Retinal pigment epithelial cell (primary cell): ENCODE results near the gene RERE.
"Not testable (repeated sequence)": the region's sequence is repeated elsewhere in the genome, so short reads cannot be mapped to it uniquely, and the experiment has no call there.

Experiments
- DNase-seq: peaks from one replicate; pipeline ENCODE4 v3.0.0-alpha.2; 2010; ENCODE audit warnings: low read depth
- H3K4me3 ChIP-seq: 2 replicates; pipeline ENCODE4 v1.5.1; 2011; ENCODE audit warnings: mild to moderate bottlenecking, low read length, control low read depth, moderate library complexity
- CTCF ChIP-seq: conservative IDR thresholded peaks from 2 replicates; pipeline ENCODE4 v1.5.1; 2011; ENCODE audit warnings: low read depth, low read length, control low read depth, inconsistent platforms

RERE gene

GRCh38 chr1:8789314-8790214, 27.9 kb downstream of the RERE start:
- no peak for TF ChIP-seq CTCF
- no peak for DNase-seq
- H3K4me3 ChIP-seq: no peak overlapping the region

GRCh38 chr1:8787218-8787617, 30.2 kb downstream of the RERE start:
- DNase-seq: no peak
- no peak overlapping the region for H3K4me3 ChIP-seq
- TF ChIP-seq CTCF: no peak

- H3K4me3 ChIP-seq, DNase-seq: not testable (repeated sequence)
Observed at GRCh38 chr1:8786204-8786603, 31.2 kb downstream of the RERE start.

- no peak overlapping the region for H3K4me3 ChIP-seq
- TF ChIP-seq CTCF: no peak
- no peak for DNase-seq
Observed at GRCh38 chr1:8782955-8783354, 34.5 kb downstream of the RERE start.

- TF ChIP-seq CTCF: no peak
- no peak overlapping the region for H3K4me3 ChIP-seq
- DNase-seq: no peak
Observed at GRCh38 chr1:8782001-8782620, 35.3 kb downstream of the RERE start.

GRCh38 chr1:8780405-8780804, 37.0 kb downstream of the RERE start:
- H3K4me3 ChIP-seq: no peak overlapping the region
- DNase-seq: no peak
- no peak for TF ChIP-seq CTCF

- no peak for DNase-seq
- no peak for TF ChIP-seq CTCF
- no peak overlapping the region for H3K4me3 ChIP-seq
Observed at GRCh38 chr1:8777867-8778266, 39.6 kb downstream of the RERE start.
